GM23338 (cell line): ENCODE results near the gene DSCAML1. TPM values are rescaled to one million over a fixed set of nuclear protein-coding genes. Genes with fewer than 3 reads are reported as not detected.

Experiments used
- ATAC-seq: fragments of 200-7000 bp; cut with Tn5 transposase; 3 replicates; pipeline ENCODE4 v1.9.1; 2020
- DNase-seq: peaks from one replicate; pipeline ENCODE4 v3.0.0-alpha.2; 2015; ENCODE audit warnings: low spot score
- H2AFZ ChIP-seq: fragments of 200-600 bp; sonication (generic); 2 replicates; pipeline ENCODE4 v1.8.0; 2016; ENCODE audit warnings: antibody characterized with exemption, mild to moderate bottlenecking, moderate library complexity
- H3F3A ChIP-seq: fragments of 200-600 bp; sonication (generic); replicated peaks from 2 replicates; pipeline ENCODE4 v1.8.0; 2017; ENCODE audit warnings: antibody characterized with exemption, mixed run types, low read depth
- H3K27ac ChIP-seq: fragments of 200-600 bp; sonication (generic); 2 replicates; pipeline ENCODE4 v1.6.1; 2016; ENCODE audit warnings: low read depth
- H3K27me3 ChIP-seq: fragments of 200-600 bp; sonication (generic); 2 replicates; pipeline ENCODE4 v1.8.0; 2016; ENCODE audit warnings: mild to moderate bottlenecking, mixed run types, moderate library complexity; ENCODE audit not compliant: insufficient read depth
- H3K36me3 ChIP-seq: fragments of 200-600 bp; sonication (generic); 2 replicates; pipeline ENCODE4 v1.8.0; 2016; ENCODE audit warnings: mild to moderate bottlenecking; ENCODE audit not compliant: insufficient read depth
- H3K4me1 ChIP-seq: fragments of 200-600 bp; sonication (generic); 2 replicates; pipeline ENCODE4 v1.8.0; 2016; ENCODE audit warnings: mild to moderate bottlenecking, moderate library complexity; ENCODE audit not compliant: insufficient read depth
- H3K4me2 ChIP-seq: fragments of 200-600 bp; sonication (generic); 2 replicates; pipeline ENCODE4 v1.7.1; 2017; ENCODE audit warnings: mixed run types
- H3K4me3 ChIP-seq: fragments of 200-600 bp; sonication (generic); 2 replicates; pipeline ENCODE4 v1.6.1; 2016; ENCODE audit warnings: mixed run types
- H3K79me2 ChIP-seq: fragments of 200-600 bp; sonication (generic); replicated peaks from 2 replicates; pipeline ENCODE4 v1.8.0; 2017; ENCODE audit warnings: mild to moderate bottlenecking; ENCODE audit not compliant: insufficient read depth
- H3K9me2 ChIP-seq: fragments of 200-600 bp; sonication (generic); 2 replicates; pipeline ENCODE4 v1.8.0; 2017; ENCODE audit not compliant: insufficient read depth
- H4K20me1 ChIP-seq: fragments of 200-600 bp; sonication (generic); replicated peaks from 2 replicates; pipeline ENCODE4 v1.8.0; 2017; ENCODE audit warnings: mild to moderate bottlenecking; ENCODE audit not compliant: insufficient read depth
- H3K27ac Mint-ChIP-seq: 2 replicates; pipeline ENCODE4 v1.8.0; 2020; ENCODE audit warnings: inconsistent platforms, mild to moderate bottlenecking, moderate library complexity, mixed read lengths
- H3K27me3 Mint-ChIP-seq: 3 replicates; pipeline ENCODE4 v1.8.0; 2022; ENCODE audit warnings: low read depth, mild to moderate bottlenecking, moderate library complexity, mixed read lengths, inconsistent platforms; ENCODE audit not compliant: insufficient read depth, poor library complexity
- H3K36me3 Mint-ChIP-seq: 3 replicates; pipeline ENCODE4 v1.8.0; 2021; ENCODE audit warnings: low read depth, mild to moderate bottlenecking, inconsistent platforms, moderate library complexity, mixed read lengths
- H3K4me1 Mint-ChIP-seq: 3 replicates; pipeline ENCODE4 v1.8.0; 2020; ENCODE audit warnings: mild to moderate bottlenecking, inconsistent platforms, mixed read lengths
- H3K4me3 Mint-ChIP-seq: 3 replicates; pipeline ENCODE4 v1.8.0; 2021; ENCODE audit warnings: moderate library complexity, mild to moderate bottlenecking, inconsistent platforms, mixed read lengths
- H3K9me3 Mint-ChIP-seq: 3 replicates; pipeline ENCODE4 v1.8.0; 2020; ENCODE audit warnings: moderate library complexity, mild to moderate bottlenecking, inconsistent platforms, mixed read lengths
- CREB1 ChIP-seq: fragments of 250-450 bp; sonication (Bioruptor Pico); IDR thresholded peaks from 2 replicates; pipeline ENCODE4 v1.5.0; 2020; ENCODE audit warnings: low read depth, mild to moderate bottlenecking, moderate library complexity
- CTCF ChIP-seq, 2 experiments: fragments of 200-600 bp in 1 of 2; sonication (generic) in 1 of 2; conservative IDR thresholded peaks; 2 replicates each; pipeline versions ENCODE4 v1.5.1 to v1.6.1; 2016 to 2017; ENCODE audit warnings: antibody characterized with exemption in 2 of 2, low read depth in 2 of 2, mild to moderate bottlenecking in 2 of 2, moderate library complexity in 1 of 2
- ETS1 ChIP-seq: IDR thresholded peaks from 2 replicates; pipeline ENCODE4 v1.6.1; 2016; ENCODE audit warnings: antibody characterized with exemption
- EZH2 ChIP-seq: fragments of 200-600 bp; sonication (generic); IDR thresholded peaks from one replicate; pipeline ENCODE4 v1.8.0; 2017; ENCODE audit warnings: antibody characterized with exemption, mild to moderate bottlenecking, low read depth; ENCODE audit not compliant: unreplicated experiment
- EZH2phosphoT487 ChIP-seq: fragments of 200-600 bp; sonication (generic); IDR thresholded peaks from one replicate; pipeline ENCODE4 v1.8.1; 2018; ENCODE audit warnings: antibody characterized with exemption; ENCODE audit not compliant: unreplicated experiment
- JUNB ChIP-seq: IDR thresholded peaks from one replicate; pipeline ENCODE4 v1.6.1; 2016; ENCODE audit warnings: antibody characterized with exemption; ENCODE audit not compliant: unreplicated experiment
- NANOG ChIP-seq: IDR thresholded peaks from 2 replicates; pipeline ENCODE4 v1.6.1; 2016; ENCODE audit warnings: antibody characterized with exemption, borderline replicate concordance
- POLR2AphosphoS5 ChIP-seq: IDR thresholded peaks from 2 replicates; pipeline ENCODE4 v1.6.1; 2016; ENCODE audit warnings: antibody characterized with exemption, low read depth
- REST ChIP-seq: IDR thresholded peaks from one replicate; pipeline ENCODE4 v1.6.1; 2018; ENCODE audit warnings: antibody characterized with exemption; ENCODE audit not compliant: unreplicated experiment
- STAT1 ChIP-seq: IDR thresholded peaks from one replicate; pipeline ENCODE4 v1.6.1; 2016; ENCODE audit warnings: antibody characterized with exemption; ENCODE audit not compliant: unreplicated experiment
- ZNF114 ChIP-seq: fragments of 250-450 bp; sonication (Bioruptor Pico); IDR thresholded peaks from 2 replicates; pipeline ENCODE4 v1.5.0; 2020; ENCODE audit warnings: mild to moderate bottlenecking, moderate library complexity
- ZNF331 ChIP-seq: fragments of 250-450 bp; sonication (Bioruptor Pico); IDR thresholded peaks from 2 replicates; pipeline ENCODE4 v1.5.0; 2020; ENCODE audit warnings: low read depth, mild to moderate bottlenecking, moderate library complexity
- ZNF462 ChIP-seq: fragments of 250-450 bp; sonication (Bioruptor Pico); IDR thresholded peaks from 2 replicates; pipeline ENCODE4 v1.5.0; 2020; ENCODE audit warnings: mild to moderate bottlenecking, moderate library complexity
- polyA plus RNA-seq: library from polyadenylated mRNA; unstranded; fragments of >200 nt; fragmentation: Nextera tagmentation; extraction: Ambion mirVana; gene quantifications from 2 replicates; pipeline ENCODE4 v1.2.1, GENCODE V29; 2016
- total RNA-seq: library from RNA; depleted of rRNA; stranded (reverse); fragments of >200 nt; shearing (Covaris generic); gene quantifications from 2 replicates; pipeline ENCODE4 v1.2.3, GENCODE V29; 2014

DSCAML1 gene
- total and polyA plus RNA-seq, 2 experiments from 2014 or later: 0.17 TPM; not detected in 1

GRCh38 chr11:117488996-117489952 is 307.7 kb downstream of the DSCAML1 start:
- Mint-ChIP-seq H3K9me3 (no peaks in the 10 kb centered on the region), H3K27ac (no peak overlapping the region), H3K4me3 (no peak overlapping the region), H3K4me1 (peaks cover 30% of the 10 kb centered on the region), H3K36me3 (no peaks in the 10 kb centered on the region), H3K27me3 (peaks cover 12% of the 10 kb centered on the region)
- no peaks in the 10 kb centered on the region for H3F3A ChIP-seq
- H3K27me3 ChIP-seq: no peaks in the 10 kb centered on the region
- no peaks in the 10 kb centered on the region for H3K36me3 ChIP-seq
- no peaks in the 10 kb centered on the region for H3K79me2 ChIP-seq
- ATAC-seq (no peak), DNase-seq (no peak)
- peak overlapping the region; percentile 85 for H2AFZ ChIP-seq
- peak overlapping the region; percentile 10; the same call in 1 of the 2 replicates for H3K4me2 ChIP-seq
- no peak overlapping the region for H3K27ac ChIP-seq
- TF ChIP-seq STAT1: no peak
- TF ChIP-seq EZH2: no peak
- no peak for TF ChIP-seq REST
- no peak for TF ChIP-seq ZNF462 (CRISPR knock-in tag)
- no peak for TF ChIP-seq JUNB
- no peak for TF ChIP-seq CREB1 (CRISPR knock-in tag)
- no peak for TF ChIP-seq EZH2phosphoT487
- no peak for TF ChIP-seq NANOG
- no peak for TF ChIP-seq POLR2AphosphoS5
- TF ChIP-seq ZNF331: no peak
- TF ChIP-seq ETS1: no peak
- TF ChIP-seq ZNF114: no peak
- TF ChIP-seq CTCF (conservative IDR thresholded peaks at IDR 0.05; ENCODE audit: low read depth in 2 of 2): no peak
- H3K4me1 ChIP-seq: peaks cover 26% of the 10 kb centered on the region
- H3K4me3 ChIP-seq: no peak overlapping the region
- H3K9me2 ChIP-seq: no peaks in the 10 kb centered on the region
- H4K20me1 ChIP-seq: no peaks in the 10 kb centered on the region
